Small intestine (tissue), 7 donors: Measurements from ENCODE around the gene MMP25. TPM values are rescaled to one million over a fixed set of nuclear protein-coding genes. Genes with fewer than 3 reads are reported as not detected.

Experiments used
- DNase-seq, 2 donors: peaks; one replicate each; pipeline versions ENCODE4 v3.0.0 to v3.0.0-alpha.2; 2013
- FAIRE-seq: peaks from 2 replicates; lab custom pipeline; 2012; peaks lifted over from hg19 to GRCh38; lab: Jason Lieb, UNC
- H3K27ac ChIP-seq, 3 donors: one replicate each; pipeline ENCODE4 v1.5.1; 2013; ENCODE audit warnings: low read length in 2 of 3, mild to moderate bottlenecking in 2 of 3, control low read depth in 1 of 3, inconsistent platforms in 1 of 3, low read depth in 1 of 3, moderate library complexity in 1 of 3
- H3K27me3 ChIP-seq, 3 donors: one replicate each; pipeline ENCODE4 v1.6.1; 2013; ENCODE audit warnings: low read length in 3 of 3, inconsistent platforms in 1 of 3; ENCODE audit not compliant: control insufficient read depth in 3 of 3, insufficient read depth in 3 of 3
- H3K36me3 ChIP-seq, 3 donors: one replicate each; pipeline ENCODE4 v1.6.1; 2013; ENCODE audit warnings: low read length in 3 of 3, inconsistent platforms in 1 of 3, low read depth in 1 of 3, mild to moderate bottlenecking in 1 of 3, moderate library complexity in 1 of 3; ENCODE audit not compliant: control insufficient read depth in 3 of 3, insufficient read depth in 2 of 3
- H3K4me1 ChIP-seq, 3 donors: one replicate each; pipeline ENCODE4 v1.6.1; 2013; ENCODE audit warnings: low read length in 2 of 3, inconsistent platforms in 1 of 3, low read depth in 1 of 3, mild to moderate bottlenecking in 1 of 3, moderate library complexity in 1 of 3; ENCODE audit not compliant: control insufficient read depth in 3 of 3, insufficient read depth in 2 of 3
- H3K4me3 ChIP-seq, 3 donors: one replicate each; pipeline ENCODE4 v1.5.1; 2013; ENCODE audit warnings: low read length in 3 of 3, control low read depth in 1 of 3, inconsistent platforms in 1 of 3, low read depth in 1 of 3, mild to moderate bottlenecking in 1 of 3, moderate library complexity in 1 of 3
- H3K9me3 ChIP-seq, 2 donors: one replicate each; pipeline ENCODE4 v1.6.1; 2013; ENCODE audit warnings: low read depth in 1 of 2, low read length in 1 of 2; ENCODE audit not compliant: control insufficient read depth in 2 of 2, insufficient read depth in 1 of 2
- WGBS, 3 donors: extraction: QIAGEN DNeasy Blood & Tissue Kit; methylation state at CpG; one replicate each; pipeline ENCODE4 v1.1.7; 2013; 5-methylcytosine and 5-hydroxymethylcytosine counted together
- polyA plus RNA-seq, 4 donors: library from polyadenylated mRNA; stranded (reverse) in 3 of 4; unstranded in 1 of 4; fragments of 200-250 nt in 3 of 4; fragments of 120-200 nt in 1 of 4; gene quantifications; one replicate each; pipeline versions ENCODE4 v1.2.1 to v1.2.3, GENCODE V29; 2013
- donor health status: healthy with polysubstance abuse.
- donor health status: control.
- donor health status: control.
- donor health status: Bipolar disorder and iron deficiency.
- donor health status: healthy.

MMP25 gene
- polyA plus RNA-seq, 4 donors: 0.54 to 3.4 (median 0.78) TPM

GRCh38 chr16:3089717-3090592 is 43.6 kb downstream of the MMP25 start:
- Histone ChIP-seq H3K27ac (no peak overlapping the region), H3K4me3 (no peak overlapping the region), H3K4me1 (peaks cover 0 to 35% (median 0%) of the 10 kb centered on the region in 3 donors), H3K9me3 (no peaks in the 10 kb centered on the region), H3K27me3 (no peaks in the 10 kb centered on the region), H3K36me3 (peaks cover 0 to 21% (median 0%) of the 10 kb centered on the region in 3 donors)
- FAIRE-seq (no peak), DNase-seq (no peak)
- 97 to 98% (median 97%) methylated on average over 74 to 81 of the region's 81 CpGs for WGBS, 3 donors

GRCh38 chr16:3091551-3091950 is 45.2 kb downstream of the MMP25 start:
- Histone ChIP-seq H3K4me3 (no peak overlapping the region), H3K27me3 (peaks cover 0 to 3% (median 0%) of the 10 kb centered on the region in 3 donors), H3K9me3 (no peaks in the 10 kb centered on the region), H3K36me3 (peaks cover 0 to 21% (median 0%) of the 10 kb centered on the region in 3 donors), H3K27ac (no peak overlapping the region), H3K4me1 (peaks cover 0 to 19% (median 0%) of the 10 kb centered on the region in 3 donors)
- FAIRE-seq (no peak), DNase-seq (no peak)
- 86 to 87% (median 86%) methylated on average over 7 to 8 of the region's 8 CpGs for WGBS, 3 donors

GRCh38 chr16:3092501-3092941 is 46.2 kb downstream of the MMP25 start:
- Histone ChIP-seq H3K27ac (no peak overlapping the region), H3K4me3 (no peak overlapping the region), H3K9me3 (no peaks in the 10 kb centered on the region), H3K4me1 (peaks cover 0 to 9% (median 0%) of the 10 kb centered on the region in 3 donors), H3K36me3 (peaks cover 0 to 21% (median 0%) of the 10 kb centered on the region in 3 donors), H3K27me3 (peaks cover 0 to 12% (median 0%) of the 10 kb centered on the region in 3 donors)
- 65 to 77% (median 71%) methylated on average over 20 of the region's 20 CpGs for WGBS, 3 donors
- FAIRE-seq: no peak
- DNase-seq: no peak

GRCh38 chr16:3094289-3095027 is 48.1 kb downstream of the MMP25 start:
- Histone ChIP-seq H3K27me3 (peaks cover 0 to 31% (median 0%) of the 10 kb centered on the region in 3 donors), H3K9me3 (no peaks in the 10 kb centered on the region), H3K4me1 (peaks cover 0 to 5% (median 0%) of the 10 kb centered on the region in 3 donors), H3K36me3 (peaks cover 0 to 14% (median 0%) of the 10 kb centered on the region in 3 donors), H3K4me3 (no peak overlapping the region), H3K27ac (no peak overlapping the region)
- FAIRE-seq (no peak), DNase-seq (peak; percentile 66 to 77)
- 71 to 84% (median 79%) methylated on average over 22 of the region's 22 CpGs for WGBS, 3 donors

GRCh38 chr16:3095869-3096268 is 49.5 kb downstream of the MMP25 start:
- peaks cover 0 to 10% (median 0%) of the 10 kb centered on the region in 3 donors for H3K4me1 ChIP-seq
- no peak overlapping the region for H3K27ac ChIP-seq
- H3K27me3 ChIP-seq: peaks cover 0 to 36% (median 0%) of the 10 kb centered on the region in 3 donors
- H3K36me3 ChIP-seq: peaks cover 0 to 4% (median 0%) of the 10 kb centered on the region in 3 donors
- no peaks in the 10 kb centered on the region for H3K9me3 ChIP-seq
- no peak for FAIRE-seq
- no peak for DNase-seq
- no peak overlapping the region for H3K4me3 ChIP-seq
- WGBS, 3 donors: 11 to 33% (median 16%) methylated on average over 4 of the region's 4 CpGs

- 69 to 86% (median 83%) methylated on average over 6 of the region's 6 CpGs for WGBS, 3 donors
- FAIRE-seq (no peak), DNase-seq (no peak)
- no peak overlapping the region for H3K4me3 ChIP-seq
- H3K27me3 ChIP-seq: peaks cover 0 to 36% (median 0%) of the 10 kb centered on the region in 3 donors
- H3K9me3 ChIP-seq: no peaks in the 10 kb centered on the region
- no peak overlapping the region for H3K27ac ChIP-seq
- peaks cover 0 to under 1% (median 0%) of the 10 kb centered on the region in 3 donors for H3K36me3 ChIP-seq
- H3K4me1 ChIP-seq: peaks cover 0 to 10% (median 0%) of the 10 kb centered on the region in 3 donors
Measured at GRCh38 chr16:3096362-3096761, 50.0 kb downstream of the MMP25 start.

GRCh38 chr16:3097266-3097665 is 50.9 kb downstream of the MMP25 start:
- no peaks in the 10 kb centered on the region for H3K36me3 ChIP-seq
- H3K4me1 ChIP-seq: peaks cover 0 to 10% (median 0%) of the 10 kb centered on the region in 3 donors
- DNase-seq: no peak
- 40 to 60% (median 55%) methylated on average over 8 of the region's 8 CpGs for WGBS, 3 donors
- H3K27me3 ChIP-seq: peaks cover 0 to 36% (median 0%) of the 10 kb centered on the region in 3 donors
- H3K27ac ChIP-seq: no peak overlapping the region
- no peak overlapping the region for H3K4me3 ChIP-seq
- no peaks in the 10 kb centered on the region for H3K9me3 ChIP-seq
- no peak for FAIRE-seq
